Loucy (cell line): ENCODE data around the gene CCDC148.

Source experiments
- EZH2phosphoT487 ChIP-seq: fragments of 200-600 bp; IDR thresholded peaks from 2 replicates; pipeline ENCODE4 v1.6.1; 2018; ENCODE audit warnings: antibody characterized with exemption, mild to moderate bottlenecking, moderate library complexity, borderline replicate concordance
- TF ChIP-seq, protein P1 (sequence below): fragments of 200-600 bp; sonication (generic); conservative IDR thresholded peaks from 2 replicates; pipeline ENCODE4 v1.5.1; 2014; ENCODE audit warnings: mild to moderate bottlenecking, antibody characterized with exemption, low read length

DNA sequence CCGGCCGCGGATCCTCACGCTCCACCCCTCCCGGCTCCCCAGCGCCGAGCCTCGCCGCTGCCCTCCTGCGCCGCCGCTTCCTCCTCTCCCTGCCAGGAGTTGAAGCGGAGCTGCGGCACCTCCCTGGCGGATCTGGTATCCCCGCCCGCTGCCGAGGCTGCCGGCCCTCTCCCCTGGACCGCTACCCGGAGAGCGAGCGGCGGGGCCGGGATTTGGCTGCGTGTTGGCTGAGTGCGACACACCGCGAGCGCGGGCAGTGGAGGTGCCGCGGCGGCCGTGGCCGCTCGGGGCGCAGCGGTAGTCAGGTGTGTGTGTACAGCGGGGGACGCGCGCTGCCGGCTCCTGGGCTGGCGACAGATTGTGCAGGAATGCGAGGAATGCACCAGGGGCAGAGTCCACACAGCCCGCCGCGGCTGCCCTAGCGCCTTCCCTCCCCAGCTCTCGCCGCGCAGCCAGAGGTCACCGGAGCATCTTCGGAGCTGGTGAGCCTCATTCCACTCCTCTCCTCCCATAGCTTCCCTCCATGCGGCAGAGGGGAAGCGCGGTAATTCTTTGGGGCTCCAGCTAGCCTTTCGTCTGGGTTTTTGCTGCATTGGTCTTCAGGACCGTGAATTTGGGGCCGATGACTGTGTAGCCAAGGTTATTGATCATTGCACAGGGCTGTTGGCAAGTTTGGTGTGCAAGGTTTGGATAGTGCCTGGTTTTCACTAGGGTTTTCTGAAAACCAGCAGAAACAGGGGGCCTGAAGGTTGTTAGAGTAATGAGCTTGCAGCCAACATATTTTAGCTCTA lies 1.5 kb upstream of the CCDC148 start:
- TF ChIP-seq, protein P1, sequence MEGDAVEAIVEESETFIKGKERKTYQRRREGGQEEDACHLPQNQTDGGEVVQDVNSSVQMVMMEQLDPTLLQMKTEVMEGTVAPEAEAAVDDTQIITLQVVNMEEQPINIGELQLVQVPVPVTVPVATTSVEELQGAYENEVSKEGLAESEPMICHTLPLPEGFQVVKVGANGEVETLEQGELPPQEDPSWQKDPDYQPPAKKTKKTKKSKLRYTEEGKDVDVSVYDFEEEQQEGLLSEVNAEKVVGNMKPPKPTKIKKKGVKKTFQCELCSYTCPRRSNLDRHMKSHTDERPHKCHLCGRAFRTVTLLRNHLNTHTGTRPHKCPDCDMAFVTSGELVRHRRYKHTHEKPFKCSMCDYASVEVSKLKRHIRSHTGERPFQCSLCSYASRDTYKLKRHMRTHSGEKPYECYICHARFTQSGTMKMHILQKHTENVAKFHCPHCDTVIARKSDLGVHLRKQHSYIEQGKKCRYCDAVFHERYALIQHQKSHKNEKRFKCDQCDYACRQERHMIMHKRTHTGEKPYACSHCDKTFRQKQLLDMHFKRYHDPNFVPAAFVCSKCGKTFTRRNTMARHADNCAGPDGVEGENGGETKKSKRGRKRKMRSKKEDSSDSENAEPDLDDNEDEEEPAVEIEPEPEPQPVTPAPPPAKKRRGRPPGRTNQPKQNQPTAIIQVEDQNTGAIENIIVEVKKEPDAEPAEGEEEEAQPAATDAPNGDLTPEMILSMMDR, result peak; percentile 37
- TF ChIP-seq EZH2phosphoT487, result no peak
